ENCODE data around the gene SH3TC1.

SH3TC1 gene

GRCh38 chr4:8201321-8201781 lies 2.3 kb downstream of the SH3TC1 start:
- DNase-seq: peak; percentile 31

GRCh38 chr4:8202108-8203051 lies 3.3 kb downstream of the SH3TC1 start:
- DNase-seq: no peak

GRCh38 chr4:8203052-8203401 lies 3.9 kb downstream of the SH3TC1 start:
- DNase-seq: no peak

- no peak for DNase-seq
These were observed 4.7 kb downstream of the SH3TC1 start for GRCh38 chr4:8203817-8204216.

- no peak for DNase-seq
These were observed 5.6 kb downstream of the SH3TC1 start for GRCh38 chr4:8204576-8205227.

GRCh38 chr4:8205241-8205707 lies 6.2 kb downstream of the SH3TC1 start:
- DNase-seq: no peak

GRCh38 chr4:8205749-8206611 lies 6.9 kb downstream of the SH3TC1 start:
- DNase-seq: no peak

GRCh38 chr4:8207314-8207713 lies 8.2 kb downstream of the SH3TC1 start:
- DNase-seq: no peak

GRCh38 chr4:8208565-8208964 lies 9.5 kb downstream of the SH3TC1 start:
- no peak for DNase-seq

- no peak for DNase-seq
These were observed 10.2 kb downstream of the SH3TC1 start for GRCh38 chr4:8209181-8209874.

GRCh38 chr4:8210010-8210409 lies 10.9 kb downstream of the SH3TC1 start:
- no peak for DNase-seq

GRCh38 chr4:8210616-8211015 lies 11.5 kb downstream of the SH3TC1 start:
- DNase-seq: no peak

- no peak for DNase-seq
These were observed 12.2 kb downstream of the SH3TC1 start for GRCh38 chr4:8211251-8211650.

GRCh38 chr4:8211737-8212581 lies 12.9 kb downstream of the SH3TC1 start:
- no peak for DNase-seq

GRCh38 chr4:8212622-8213021 lies 13.5 kb downstream of the SH3TC1 start:
- no peak for DNase-seq

GRCh38 chr4:8213121-8213520 lies 14.0 kb downstream of the SH3TC1 start:
- no peak for DNase-seq

GRCh38 chr4:8214136-8214535 lies 15.0 kb downstream of the SH3TC1 start:
- no peak for DNase-seq

GRCh38 chr4:8215001-8215427 lies 15.9 kb downstream of the SH3TC1 start:
- no peak for DNase-seq

GRCh38 chr4:8215641-8216442 lies 16.8 kb downstream of the SH3TC1 start:
- DNase-seq: no peak

- no peak for DNase-seq
These were observed 17.6 kb downstream of the SH3TC1 start for GRCh38 chr4:8216443-8217245.

Data from GF-D8 (cell line).